Erythroblast (primary cell): Measurements from ENCODE around the gene MAPK10.

Source experiments
- DNase-seq, 2 experiments: peaks; one replicate each; lab custom pipeline; 2025; lab: John Stamatoyannopoulos, UW
- GATA1 ChIP-seq: IDR thresholded peaks from 2 replicates; pipeline ENCODE4 v1.6.1; 2011; ENCODE audit warnings: low read depth, mild to moderate bottlenecking, control low read depth, low read length, moderate library complexity
- POLR2A ChIP-seq: IDR thresholded peaks from 2 replicates; pipeline ENCODE4 v1.6.1; 2011; ENCODE audit warnings: mild to moderate bottlenecking, low read length

The MAPK10 gene

GRCh38 chr4:86319390-86319789 is 40.5 kb downstream of the MAPK10 start:
- DNase-seq: no peak
- TF ChIP-seq GATA1 (no peak), POLR2A (no peak)

DNA sequence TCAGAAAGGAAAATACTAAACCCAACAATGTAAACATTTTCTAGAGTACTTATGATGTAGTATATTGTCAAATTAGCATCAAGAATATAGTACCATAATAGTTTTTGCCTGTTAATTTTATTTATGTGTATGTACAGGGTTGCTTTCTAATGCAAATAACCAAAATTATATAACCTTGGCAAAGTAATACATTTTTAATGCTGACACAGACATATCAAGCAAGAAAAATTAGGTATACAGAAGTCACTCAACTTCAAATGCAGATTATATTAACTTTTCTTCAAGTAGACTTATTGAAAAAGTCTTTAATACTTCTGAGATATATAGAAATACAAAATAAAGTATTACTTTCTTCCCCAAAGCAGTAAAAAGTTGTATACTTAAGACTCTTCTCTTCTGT is 44.3 kb downstream of the MAPK10 start:
- no peak for DNase-seq
- TF ChIP-seq POLR2A (no peak), GATA1 (no peak)

- no peak for TF ChIP-seq GATA1
- no peak for TF ChIP-seq POLR2A
- DNase-seq: no peak
Measured at GRCh38 chr4:86313656-86314055, 46.2 kb downstream of the MAPK10 start.

- DNase-seq: no peak
- TF ChIP-seq POLR2A: no peak
- TF ChIP-seq GATA1: no peak
Measured at GRCh38 chr4:86307432-86307831, 52.4 kb downstream of the MAPK10 start.

GRCh38 chr4:86306816-86307215 is 53.0 kb downstream of the MAPK10 start:
- DNase-seq: no peak
- TF ChIP-seq POLR2A (no peak), GATA1 (no peak)

GRCh38 chr4:86302830-86303229 is 57.0 kb downstream of the MAPK10 start:
- no peak for TF ChIP-seq POLR2A
- TF ChIP-seq GATA1: no peak
- DNase-seq: no peak

GRCh38 chr4:86302251-86302650 is 57.6 kb downstream of the MAPK10 start:
- DNase-seq: no peak
- TF ChIP-seq POLR2A (no peak), GATA1 (no peak)

GRCh38 chr4:86300516-86300915 is 59.3 kb downstream of the MAPK10 start:
- TF ChIP-seq POLR2A (no peak), GATA1 (no peak)
- no peak for DNase-seq

DNA sequence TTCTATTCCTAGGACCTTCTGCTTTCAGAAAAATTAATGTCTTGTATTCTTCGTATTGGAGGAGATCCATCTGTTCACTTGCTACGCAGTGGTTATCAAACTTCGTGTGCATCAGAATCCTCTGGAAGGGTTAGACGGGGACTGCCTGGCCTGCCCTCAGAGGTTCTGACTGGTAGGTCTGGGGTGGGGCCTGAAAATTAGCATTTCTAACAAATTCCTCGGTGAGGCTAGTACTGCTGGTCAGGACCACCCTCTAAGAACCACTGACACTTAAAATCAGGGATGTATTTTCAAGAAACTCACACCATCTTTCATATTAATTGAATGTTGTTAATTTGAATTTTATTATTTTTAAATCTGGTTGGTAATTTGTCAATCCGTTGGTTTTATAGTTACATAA is 63.0 kb downstream of the MAPK10 start:
- no peak for DNase-seq

DNA sequence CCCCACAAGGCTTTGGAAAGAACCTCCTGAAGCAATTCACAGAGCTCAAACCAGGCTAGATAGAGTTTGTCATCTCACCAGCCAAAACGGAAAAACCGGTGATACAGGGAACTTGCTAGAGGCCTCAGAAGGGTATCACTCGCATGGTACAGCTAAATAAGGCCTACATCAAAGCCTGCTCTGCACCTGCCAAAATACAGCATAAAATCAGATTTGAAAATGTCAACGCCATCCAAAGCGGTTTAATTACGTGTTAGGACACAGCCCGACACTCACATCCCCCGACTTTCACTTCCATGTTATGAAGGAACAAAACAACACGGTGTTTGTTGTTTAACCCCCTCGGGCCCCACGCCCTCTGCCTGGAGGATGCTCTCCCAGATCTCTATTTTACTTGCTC is 65.0 kb downstream of the MAPK10 start:
- DNase-seq: no peak
- no peak for TF ChIP-seq POLR2A
- no peak for TF ChIP-seq GATA1

More for the DNA sequence above, 63.0 kb downstream of the MAPK10 start:
- TF ChIP-seq GATA1 (no peak), POLR2A (no peak)

DNA sequence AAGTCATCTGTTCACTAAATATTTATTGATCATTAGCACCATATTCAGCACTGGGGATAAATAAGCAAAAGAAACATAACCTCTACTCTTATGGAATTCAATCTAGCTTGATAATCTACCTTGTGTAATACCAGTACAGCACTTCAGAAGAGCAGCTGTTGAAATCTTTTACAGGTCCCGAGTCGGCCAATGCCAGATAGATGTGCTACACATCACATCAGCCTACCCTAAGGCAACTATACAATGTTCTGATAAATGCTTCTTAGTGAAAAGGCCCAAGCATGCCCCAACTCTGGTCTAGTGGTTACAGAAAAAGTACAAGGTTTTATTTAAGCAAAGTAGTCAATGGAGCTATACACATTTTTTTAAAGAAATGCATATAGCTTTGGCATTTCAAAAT is 68.7 kb downstream of the MAPK10 start:
- DNase-seq: no peak
- TF ChIP-seq POLR2A: no peak
- no peak for TF ChIP-seq GATA1

DNA sequence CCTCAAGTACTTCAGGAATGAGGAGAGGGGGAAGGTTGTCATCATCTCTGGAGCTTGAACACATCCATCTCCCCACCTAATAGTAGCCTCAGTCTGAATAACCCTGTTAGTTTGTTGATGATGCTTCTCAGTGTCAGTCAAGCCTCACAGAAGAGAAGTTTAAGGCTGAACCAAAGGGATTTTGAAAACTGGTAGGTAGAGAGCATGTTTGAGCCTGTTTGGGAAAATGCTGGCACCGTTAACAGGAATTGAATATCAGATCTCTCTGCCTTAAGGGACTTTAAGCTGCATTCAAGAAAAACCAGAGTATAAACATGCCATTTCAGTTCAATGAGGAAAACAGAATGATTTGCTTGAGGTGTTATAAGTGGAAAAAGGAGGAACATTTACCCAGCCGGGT is 73.1 kb downstream of the MAPK10 start:
- DNase-seq: no peak
- TF ChIP-seq GATA1 (no peak), POLR2A (no peak)

- TF ChIP-seq POLR2A (no peak), GATA1 (no peak)
- no peak for DNase-seq
Measured at GRCh38 chr4:86283371-86283770, 76.5 kb downstream of the MAPK10 start.

DNA sequence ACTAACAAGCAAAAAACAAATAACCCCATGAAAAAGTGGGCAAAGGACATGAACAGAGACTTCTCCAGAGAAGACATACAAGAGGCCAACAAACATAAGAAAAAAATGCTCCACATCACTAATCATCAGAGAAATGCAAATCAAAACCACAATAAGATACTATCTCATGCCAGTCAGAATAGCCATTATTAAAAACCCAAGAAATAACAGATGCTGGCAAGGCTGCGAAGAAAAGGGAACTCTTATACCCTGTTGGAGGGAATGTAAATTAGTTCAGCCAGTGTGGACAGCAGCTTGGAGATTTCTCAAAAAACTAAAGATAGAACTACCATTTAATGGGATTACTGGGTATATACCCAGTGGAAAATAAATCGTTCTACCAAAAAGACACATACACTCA is 79.6 kb downstream of the MAPK10 start:
- no peak for DNase-seq
- TF ChIP-seq POLR2A (no peak), GATA1 (no peak)

DNA sequence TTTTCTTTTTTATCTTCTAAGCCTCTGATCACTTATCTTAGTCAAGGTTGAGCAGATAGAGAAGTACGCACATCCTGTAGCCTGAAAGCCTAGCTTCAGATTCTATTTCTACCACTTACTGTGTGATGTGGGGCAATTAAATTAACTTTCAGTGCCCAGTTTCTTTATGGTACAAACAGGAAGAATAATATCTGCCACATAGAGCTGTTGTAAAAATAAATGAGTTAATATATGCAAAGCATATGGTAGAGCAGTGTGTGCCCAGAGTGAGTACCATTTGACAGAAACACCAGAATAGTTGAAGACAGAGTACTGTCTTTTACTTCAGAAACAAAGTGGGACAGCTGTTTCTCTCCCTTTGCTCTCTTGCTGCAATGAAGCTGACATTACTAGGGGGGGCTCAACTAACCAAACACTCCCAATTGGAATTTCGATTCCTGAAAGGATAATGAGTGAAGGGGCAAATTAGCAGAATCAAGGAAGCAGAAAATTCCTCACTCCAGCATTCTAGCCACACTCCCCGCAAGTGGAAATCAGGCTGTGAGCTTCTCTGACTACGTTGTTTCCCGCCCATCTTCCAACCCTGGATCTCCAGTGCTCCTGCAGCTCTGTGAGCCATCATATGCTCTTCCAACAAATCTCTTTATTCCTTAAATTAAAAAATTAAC is 80.4 kb downstream of the MAPK10 start:
- DNase-seq: no peak
- no peak for TF ChIP-seq POLR2A
- TF ChIP-seq GATA1: no peak

- no peak for DNase-seq
- no peak for TF ChIP-seq POLR2A
Measured at GRCh38 chr4:86278126-86278525, 81.7 kb downstream of the MAPK10 start.
